WTC11 (cell line): Measurements from ENCODE around the gene CEP20. TPM values are rescaled to one million over a fixed set of nuclear protein-coding genes. Genes with fewer than 3 reads are reported as not detected.
A peak's percentile ranks its signal among the peaks of the same experiment; 100 is the strongest.

ENCODE experiments used
- ATAC-seq: fragments of 200-7000 bp; cut with Tn5 transposase; 2 replicates; pipeline ENCODE4 v1.10.0; 2021; ENCODE audit warnings: mild to moderate bottlenecking, moderate library complexity
- CTCF ChIA-PET: fragments of 300-600 bp; sonication (Branson Sonifier 250); formaldehyde crosslinking; loops from one replicate; lab custom pipeline; 2021; ENCODE audit warnings: antibody characterized with exemption; lab: Charles Lee
- POLR2A ChIA-PET: fragments of 350-600 bp; sonication (Branson Sonifier 250); formaldehyde crosslinking; loops from one replicate; lab custom pipeline; 2021; ENCODE audit warnings: antibody characterized with exemption; lab: Charles Lee
- DNase-seq: peaks from one replicate; pipeline ENCODE4 v3.0.0; 2021; ENCODE audit warnings: low spot score
- H3K27ac Mint-ChIP-seq: 2 replicates; pipeline ENCODE4 v1.8.0; 2021; ENCODE audit warnings: mixed read lengths
- H3K27me3 Mint-ChIP-seq: 2 replicates; pipeline ENCODE4 v1.8.0; 2021; ENCODE audit warnings: low read depth, mild to moderate bottlenecking, moderate library complexity, mixed read lengths
- H3K36me3 Mint-ChIP-seq: 2 replicates; pipeline ENCODE4 v1.8.0; 2021; ENCODE audit warnings: mixed read lengths
- H3K4me1 Mint-ChIP-seq: 2 replicates; pipeline ENCODE4 v1.8.0; 2022; ENCODE audit warnings: mixed read lengths
- H3K4me3 Mint-ChIP-seq: 2 replicates; pipeline ENCODE4 v1.8.0; 2021; ENCODE audit warnings: mild to moderate bottlenecking, moderate library complexity, mixed read lengths
- H3K9me3 Mint-ChIP-seq: 2 replicates; pipeline ENCODE4 v1.8.0; 2021; ENCODE audit warnings: mixed read lengths
- CREB1 ChIP-seq: sonication (generic); formaldehyde crosslinking; IDR thresholded peaks from 2 replicates; pipeline ENCODE4 v1.8.0; 2023; ENCODE audit warnings: mild to moderate bottlenecking, missing genetic modification reagents
- CTCF ChIP-seq: fragments of 200-600 bp; IDR thresholded peaks from 2 replicates; pipeline ENCODE4 v1.8.0; 2022; ENCODE audit warnings: antibody characterized with exemption
- E2F5 ChIP-seq: sonication (generic); formaldehyde crosslinking; IDR thresholded peaks from 2 replicates; pipeline ENCODE4 v1.8.1; 2022; ENCODE audit warnings: mild to moderate bottlenecking, moderate library complexity, missing genetic modification reagents
- EMX1 ChIP-seq: fragments of 250-450 bp; sonication (Bioruptor Pico); IDR thresholded peaks from 2 replicates; pipeline ENCODE4 v1.8.0; 2021; ENCODE audit warnings: mild to moderate bottlenecking
- ERG ChIP-seq: fragments of 250-450 bp; sonication (Bioruptor Pico); IDR thresholded peaks from 2 replicates; pipeline ENCODE4 v1.8.0; 2021; ENCODE audit warnings: mild to moderate bottlenecking
- GRHL2 ChIP-seq: fragments of 250-450 bp; sonication (Bioruptor Pico); IDR thresholded peaks from 2 replicates; pipeline ENCODE4 v1.8.0; 2022; ENCODE audit warnings: mild to moderate bottlenecking, moderate library complexity; ENCODE audit not compliant: insufficient replicate concordance, severe bottlenecking
- GTF2I ChIP-seq: fragments of 250-450 bp; sonication (Bioruptor Pico); conservative IDR thresholded peaks from 2 replicates; pipeline ENCODE4 v1.4.0; 2021; ENCODE audit warnings: mild to moderate bottlenecking
- MAX ChIP-seq: sonication (generic); formaldehyde crosslinking; IDR thresholded peaks from 2 replicates; pipeline ENCODE4 v1.8.0; 2022; ENCODE audit warnings: mild to moderate bottlenecking, missing genetic modification reagents
- MLX ChIP-seq: sonication (generic); formaldehyde crosslinking; IDR thresholded peaks from 2 replicates; pipeline ENCODE4 v1.8.1; 2023; ENCODE audit warnings: mild to moderate bottlenecking, missing genetic modification reagents, moderate library complexity
- MXD4 ChIP-seq: fragments of 250-450 bp; sonication (Bioruptor Pico); IDR thresholded peaks from 2 replicates; pipeline ENCODE4 v1.8.0; 2021; ENCODE audit warnings: mild to moderate bottlenecking, moderate library complexity, borderline replicate concordance
- NFYB ChIP-seq: sonication (generic); formaldehyde crosslinking; conservative IDR thresholded peaks from 2 replicates; pipeline ENCODE4 v1.8.0; 2022; ENCODE audit warnings: low read depth, missing genetic modification reagents
- PRRX2 ChIP-seq: fragments of 250-450 bp; sonication (Bioruptor Pico); IDR thresholded peaks from 2 replicates; pipeline ENCODE4 v1.8.0; 2021; ENCODE audit warnings: mild to moderate bottlenecking
- RORB ChIP-seq: fragments of 250-450 bp; sonication (Bioruptor Pico); IDR thresholded peaks from 2 replicates; pipeline ENCODE4 v1.9.0; 2021; ENCODE audit warnings: mild to moderate bottlenecking
- SMAD3 ChIP-seq: sonication (generic); formaldehyde crosslinking; IDR thresholded peaks from 2 replicates; pipeline ENCODE4 v1.8.0; 2022; ENCODE audit warnings: missing genetic modification reagents, mild to moderate bottlenecking, borderline replicate concordance
- SMAD4 ChIP-seq: sonication (generic); formaldehyde crosslinking; IDR thresholded peaks from 2 replicates; pipeline ENCODE4 v1.8.0; 2022; ENCODE audit warnings: mild to moderate bottlenecking, missing genetic modification reagents
- TCF7 ChIP-seq: sonication (generic); formaldehyde crosslinking; IDR thresholded peaks from 2 replicates; pipeline ENCODE4 v1.8.0; 2022; ENCODE audit warnings: mild to moderate bottlenecking, low read depth, missing genetic modification reagents, moderate library complexity
- USF1 ChIP-seq: sonication (generic); formaldehyde crosslinking; IDR thresholded peaks from 2 replicates; pipeline ENCODE4 v1.8.0; 2022; ENCODE audit warnings: mild to moderate bottlenecking, missing genetic modification reagents
- ZBTB21 ChIP-seq: sonication (generic); formaldehyde crosslinking; IDR thresholded peaks from 2 replicates; pipeline ENCODE4 v1.8.1; 2023; ENCODE audit warnings: mild to moderate bottlenecking, missing genetic modification reagents, borderline replicate concordance
- ZNF396 ChIP-seq: fragments of 250-450 bp; sonication (Bioruptor Pico); IDR thresholded peaks from 2 replicates; pipeline ENCODE4 v1.8.0; 2021; ENCODE audit warnings: mild to moderate bottlenecking, moderate library complexity, borderline replicate concordance
- ZNF671 ChIP-seq: fragments of 250-450 bp; sonication (Bioruptor Pico); IDR thresholded peaks from 2 replicates; pipeline ENCODE4 v1.8.0; 2021; ENCODE audit warnings: mild to moderate bottlenecking
- ZSCAN18 ChIP-seq: fragments of 250-450 bp; sonication (Bioruptor Pico); IDR thresholded peaks from 2 replicates; pipeline ENCODE4 v2.1.2; 2022; ENCODE audit warnings: mild to moderate bottlenecking, moderate library complexity
- total RNA-seq: library from RNA; stranded (reverse); gene quantifications from 3 replicates; pipeline ENCODE4 v1.2.3, GENCODE V29; 2021

The CEP20 gene
- total RNA-seq, 1 experiment from 2014 or later = 39.1 TPM

- no peaks in the 10 kb centered on the region for H3K36me3 Mint-ChIP-seq
- H3K9me3 Mint-ChIP-seq = no peaks in the 10 kb centered on the region
- ChIA-PET POLR2A (no interaction called here), CTCF (interaction anchor here (1.3 kb wide), 1 partner anchor 37 kb away, joined by 4 read pairs; the partner anchor contains the start of gene CEP20)
- H3K27ac Mint-ChIP-seq = no peak overlapping the region
- H3K27me3 Mint-ChIP-seq = no peaks in the 10 kb centered on the region
- no peak for TF ChIP-seq ZBTB21 (CRISPR knock-in tag)
- DNase-seq = no peak
- H3K4me3 Mint-ChIP-seq = no peak overlapping the region
- peaks cover 5% of the 10 kb centered on the region; the same call in 1 of the 2 replicates for H3K4me1 Mint-ChIP-seq
- ATAC-seq = peak; percentile 60
These were observed 37.2 kb upstream of the CEP20 start for GRCh38 chr16:15925631-15926030.

- Mint-ChIP-seq H3K4me3 (no peak overlapping the region), H3K36me3 (no peaks in the 10 kb centered on the region), H3K27me3 (no peaks in the 10 kb centered on the region), H3K9me3 (no peaks in the 10 kb centered on the region), H3K27ac (no peak overlapping the region), H3K4me1 (peaks cover 5% of the 10 kb centered on the region; the same call in 1 of the 2 replicates)
- ChIA-PET POLR2A (no interaction called here), CTCF (interaction anchor here (1.3 kb wide), 1 partner anchor 37 kb away, joined by 4 read pairs; the partner anchor contains the start of gene CEP20)
- ATAC-seq (no peak), DNase-seq (no peak)
- TF ChIP-seq PRRX2 (CRISPR knock-in tag) (no peak), E2F5 (no peak), MXD4 (CRISPR knock-in tag) (no peak), USF1 (CRISPR knock-in tag) (no peak), GTF2I (CRISPR knock-in tag) (0 out of 2 replicates have a peak, but pooled peaks have one; percentile 35)
- TF ChIP-seq, all 79 proteins: peak for 1
These were observed 36.6 kb upstream of the CEP20 start for GRCh38 chr16:15924996-15925395.

GRCh38 chr16:15919331-15919730, 30.9 kb upstream of the CEP20 start:
- Mint-ChIP-seq H3K36me3 (no peaks in the 10 kb centered on the region), H3K9me3 (peaks cover 16% of the 10 kb centered on the region)

More at GRCh38 chr16:15919331-15919730, 30.9 kb upstream of the CEP20 start:
- Mint-ChIP-seq H3K4me3 (no peak overlapping the region), H3K4me1 (no peaks in the 10 kb centered on the region), H3K27me3 (no peaks in the 10 kb centered on the region), H3K27ac (no peak overlapping the region)
- DNase-seq (no peak), ATAC-seq (no peak)
- TF ChIP-seq MLX (CRISPR knock-in tag) = no peak
- no peak for TF ChIP-seq ZBTB21 (CRISPR knock-in tag)
- no peak for TF ChIP-seq CREB1
- no peak for TF ChIP-seq EMX1
- no peak for TF ChIP-seq SMAD4 (CRISPR knock-in tag)
- TF ChIP-seq RORB = no peak
- TF ChIP-seq MAX (CRISPR knock-in tag) = no peak
- TF ChIP-seq GRHL2 (CRISPR knock-in tag) = no peak
- no peak for TF ChIP-seq ZNF396 (CRISPR knock-in tag)
- TF ChIP-seq ERG = no peak
- TF ChIP-seq CTCF = no peak
- no peak for TF ChIP-seq NFYB (CRISPR knock-in tag)
- no peak for TF ChIP-seq TCF7 (CRISPR knock-in tag)
- TF ChIP-seq USF1 (CRISPR knock-in tag) = no peak
- TF ChIP-seq SMAD3 = no peak
- no peak for TF ChIP-seq ZNF671
- no peak for TF ChIP-seq ZSCAN18 (CRISPR knock-in tag)
- ChIA-PET POLR2A (no interaction called here), CTCF (no interaction called here)
